Activated naive CD4-positive, alpha-beta T cell treated with anti-CD3 and anti-CD28 coated beads, Interleukin-2, amount 50 U/mL, for 72 hours (primary cell): ENCODE data around the gene CNTRL. TPM values are rescaled to one million over a fixed set of nuclear protein-coding genes. Genes with fewer than 3 reads are reported as not detected.
"Not testable (repeated sequence)": the region's sequence is repeated elsewhere in the genome, so short reads cannot be mapped to it uniquely, and the experiment has no call there.

Source experiments
- ATAC-seq, 2 donors: fragments of 150-1000 bp; cut with Tn5 transposase; 2 replicates each; pipeline ENCODE4 v1.10.0; 2021; ENCODE audit warnings: mild to moderate bottlenecking in 2 of 2, moderate library complexity in 2 of 2
- DNase-seq, 2 donors: peaks; one replicate each; pipeline ENCODE4 v3.0.0; 2021 to 2022; ENCODE audit warnings: low spot score in 2 of 2
- H3K27ac Mint-ChIP-seq, 2 donors: one replicate each; pipeline ENCODE4 v1.8.0; 2022; ENCODE audit warnings: mild to moderate bottlenecking in 2 of 2, mixed read lengths in 2 of 2
- H3K36me3 Mint-ChIP-seq, 2 donors: one replicate each; pipeline ENCODE4 v1.8.0; 2022; ENCODE audit warnings: mixed read lengths in 2 of 2
- H3K9me3 Mint-ChIP-seq, 2 donors: one replicate each; pipeline ENCODE4 v1.8.0; 2022; ENCODE audit warnings: mixed read lengths in 2 of 2
- total RNA-seq, 2 donors: library from RNA; stranded (reverse); gene quantifications; one replicate each; pipeline ENCODE4 v1.2.3, GENCODE V29; 2022

Gene CNTRL
- total RNA-seq, 2 donors from 2014 or later, result 68.5 to 88.1 TPM

DNA sequence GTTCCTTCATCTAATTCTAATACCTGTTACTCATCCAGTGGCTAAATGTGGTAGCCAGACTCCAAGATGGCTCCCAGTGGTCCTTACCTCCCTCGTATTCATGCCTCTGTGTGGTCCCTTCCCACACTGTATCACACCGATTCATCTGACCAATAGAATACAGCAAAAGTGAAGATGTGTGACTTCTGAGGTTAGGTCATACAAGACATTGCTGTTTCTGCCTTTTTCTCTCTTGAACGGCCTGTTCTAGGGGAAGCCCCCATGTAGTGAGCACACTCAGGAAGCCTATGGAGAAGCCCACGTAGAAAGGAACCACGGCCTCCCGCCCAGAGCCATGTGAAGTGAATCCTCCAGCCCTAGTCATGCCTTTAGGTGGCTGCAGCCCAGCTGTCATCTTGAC lies 15.2 kb upstream of the CNTRL start:
- DNase-seq (no peak), ATAC-seq (peak in 1 of 2 donors; percentile 52)
- Mint-ChIP-seq H3K36me3 (no peaks in the 10 kb centered on the region), H3K27ac (no peak overlapping the region), H3K9me3 (no peaks in the 10 kb centered on the region)

DNA sequence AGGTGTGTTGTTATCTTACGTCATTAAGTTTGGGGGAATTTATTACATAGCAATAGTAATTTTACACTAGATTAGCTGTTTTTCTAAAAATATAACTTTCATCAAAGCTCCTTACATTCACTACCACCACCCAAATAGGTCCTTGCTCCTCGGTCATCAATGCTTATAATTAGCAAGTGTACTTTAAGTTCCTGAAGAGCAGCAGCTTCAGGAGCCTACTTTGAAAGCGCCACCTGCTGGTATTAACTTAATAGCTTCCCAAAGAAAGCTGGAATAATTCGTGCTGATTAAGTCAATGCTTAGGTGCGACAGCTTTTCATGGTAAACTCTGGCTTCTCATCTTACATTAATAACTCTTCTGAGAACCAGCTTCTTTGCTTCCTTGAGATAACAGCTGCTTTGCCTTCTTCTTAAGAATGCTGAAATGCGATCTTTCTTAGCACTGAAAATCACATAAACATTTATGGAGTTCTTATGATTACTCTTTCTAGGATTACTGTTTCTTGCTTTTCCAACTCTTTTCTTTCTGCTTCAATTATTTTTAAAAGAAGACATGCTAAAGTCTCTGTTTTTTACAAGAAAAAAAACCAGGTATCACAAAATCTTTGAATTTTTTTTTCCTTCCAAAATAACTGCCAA lies 14.6 kb upstream of the CNTRL start:
- ATAC-seq (no peak), DNase-seq (peak in 1 of 2 donors; percentile 31)
- Mint-ChIP-seq H3K27ac (no peak overlapping the region), H3K36me3 (no peaks in the 10 kb centered on the region), H3K9me3 (no peaks in the 10 kb centered on the region)

DNA sequence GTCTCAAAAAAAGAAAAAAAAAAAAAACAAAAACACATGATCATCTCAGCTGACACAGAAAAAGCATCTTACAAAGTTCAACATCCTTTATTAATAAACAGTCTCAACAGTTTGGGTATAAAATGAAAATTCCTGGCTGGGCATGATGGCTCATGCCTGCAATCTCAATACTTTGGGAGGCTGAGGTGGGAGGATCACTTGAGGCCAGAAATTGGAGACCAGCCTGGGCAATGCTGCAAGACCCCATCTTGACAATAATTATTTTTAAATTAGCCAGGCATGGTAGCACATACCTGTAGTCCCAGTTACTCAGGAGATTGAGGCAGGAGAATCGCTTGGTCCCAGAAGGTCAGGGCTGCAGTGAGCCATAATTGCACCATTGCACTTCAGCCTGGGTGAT lies 7.9 kb upstream of the CNTRL start:
- Mint-ChIP-seq H3K36me3 (peaks cover 4 to 28% of the 10 kb centered on the region in 2 donors), H3K9me3 (peaks cover 6 to 21% of the 10 kb centered on the region in 2 donors), H3K27ac (no peak overlapping the region)

DNA sequence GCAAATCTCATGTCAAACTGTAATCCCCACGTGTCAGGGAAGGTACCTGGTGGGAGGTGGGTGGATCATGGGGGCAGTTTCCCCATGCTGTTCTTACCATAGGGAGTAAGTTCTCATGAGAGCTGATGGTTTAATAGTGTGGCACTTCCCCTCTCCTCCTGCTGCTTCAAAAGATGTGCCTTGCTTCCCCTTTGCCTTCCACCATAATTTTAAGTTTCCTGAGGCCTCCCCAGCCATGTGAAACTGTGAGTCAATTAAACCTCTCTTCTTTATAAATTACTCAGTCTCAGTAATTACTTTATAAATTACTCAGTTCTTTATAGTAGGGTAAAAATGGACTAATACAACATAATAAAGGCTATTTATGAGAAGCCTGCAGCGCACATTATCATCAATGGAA lies 7.1 kb upstream of the CNTRL start:
- Mint-ChIP-seq H3K9me3 (peaks cover 6 to 21% of the 10 kb centered on the region in 2 donors), H3K36me3 (peaks cover 4 to 28% of the 10 kb centered on the region in 2 donors), H3K27ac (no peak overlapping the region)
- ATAC-seq, result peak; percentile 52 to 68
- no peak for DNase-seq

More for the DNA sequence above, 7.9 kb upstream of the CNTRL start:
- ATAC-seq (no peak), DNase-seq (no peak)

DNA sequence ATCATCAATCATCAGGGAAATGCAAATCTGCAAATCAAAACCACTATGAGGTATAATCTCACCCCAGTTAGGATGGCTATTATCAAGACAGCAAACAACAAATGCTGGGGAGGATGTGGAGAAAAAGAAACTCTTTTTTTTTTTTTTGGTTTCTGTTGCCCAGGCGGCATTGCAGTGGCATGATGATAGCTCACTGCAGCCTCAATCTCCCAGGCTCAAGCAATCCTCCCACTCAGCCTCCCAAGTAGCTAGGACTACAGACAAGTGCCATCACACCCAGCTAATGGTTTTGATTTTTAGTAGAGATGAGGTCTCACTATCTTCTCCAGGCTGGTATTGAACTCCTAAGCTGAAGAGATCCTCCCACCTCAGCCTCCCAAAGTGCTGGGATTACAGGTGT lies 5.4 kb upstream of the CNTRL start:
- Mint-ChIP-seq H3K9me3 (peaks cover 6 to 21% of the 10 kb centered on the region in 2 donors), H3K36me3 (peaks cover 13 to 28% of the 10 kb centered on the region in 2 donors), H3K27ac (peak overlapping the region in 1 of 2 donors; percentile 40)
- no peak for DNase-seq
- ATAC-seq, result no peak

DNA sequence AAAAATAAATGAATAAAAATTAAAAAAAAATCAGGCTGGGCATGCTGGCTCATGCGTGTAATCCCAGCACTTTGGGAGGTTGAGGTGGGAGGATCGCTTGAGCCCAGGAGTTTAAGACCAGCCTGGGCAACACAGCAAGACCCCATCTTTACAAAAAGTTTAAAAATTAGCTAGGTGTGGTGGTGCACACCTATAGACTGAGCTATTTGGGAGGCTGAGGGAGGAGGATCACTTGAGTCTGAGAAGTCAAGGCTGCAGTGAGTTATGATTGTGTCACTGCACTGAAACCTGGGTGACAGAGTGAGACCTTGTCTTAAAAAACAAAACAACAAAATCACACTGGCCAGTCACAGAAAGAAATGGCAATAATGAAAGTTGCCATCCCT lies 3.4 kb upstream of the CNTRL start:
- peak overlapping the region; percentile 75 to 90 for H3K27ac Mint-ChIP-seq
- H3K9me3 Mint-ChIP-seq, result peaks cover 6 to 21% of the 10 kb centered on the region in 2 donors
- peaks cover 27 to 35% of the 10 kb centered on the region in 2 donors for H3K36me3 Mint-ChIP-seq
- ATAC-seq, result peak; percentile 2 to 33
- DNase-seq, result no peak

DNA sequence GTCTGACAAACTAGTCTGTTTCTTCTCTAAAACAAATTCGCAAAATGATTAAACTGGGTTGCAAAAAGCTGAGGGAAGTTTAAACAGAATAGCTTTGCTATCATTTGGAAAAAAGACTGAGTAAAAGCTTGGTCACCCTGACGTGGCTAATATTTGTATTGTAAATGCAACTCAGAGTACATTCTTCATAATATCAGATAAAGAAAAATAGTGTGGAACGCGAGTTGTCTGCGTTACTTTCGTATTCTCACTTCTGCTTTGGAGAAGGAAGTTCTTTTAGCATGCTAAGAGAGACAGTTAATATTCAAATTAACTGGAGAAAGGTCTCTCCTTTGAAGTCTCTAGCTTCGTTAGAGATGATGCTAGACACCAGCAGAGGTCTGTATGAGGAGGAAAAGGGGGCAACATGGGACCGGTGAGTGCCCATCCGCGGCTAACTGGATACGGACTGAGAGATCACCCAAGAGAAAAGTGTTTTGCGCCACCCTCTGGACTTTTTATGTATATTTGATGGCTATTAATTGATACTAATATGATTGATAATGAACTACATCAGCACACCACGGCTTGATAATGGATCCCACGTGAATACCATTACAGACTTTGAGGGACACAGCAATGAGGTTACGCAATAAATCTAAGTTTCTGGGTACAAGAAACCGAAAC lies 2.9 kb upstream of the CNTRL start:
- H3K36me3 Mint-ChIP-seq, result peaks cover 27 to 30% of the 10 kb centered on the region in 2 donors
- no peak for ATAC-seq
- peaks cover 6 to 21% of the 10 kb centered on the region in 2 donors for H3K9me3 Mint-ChIP-seq

DNA sequence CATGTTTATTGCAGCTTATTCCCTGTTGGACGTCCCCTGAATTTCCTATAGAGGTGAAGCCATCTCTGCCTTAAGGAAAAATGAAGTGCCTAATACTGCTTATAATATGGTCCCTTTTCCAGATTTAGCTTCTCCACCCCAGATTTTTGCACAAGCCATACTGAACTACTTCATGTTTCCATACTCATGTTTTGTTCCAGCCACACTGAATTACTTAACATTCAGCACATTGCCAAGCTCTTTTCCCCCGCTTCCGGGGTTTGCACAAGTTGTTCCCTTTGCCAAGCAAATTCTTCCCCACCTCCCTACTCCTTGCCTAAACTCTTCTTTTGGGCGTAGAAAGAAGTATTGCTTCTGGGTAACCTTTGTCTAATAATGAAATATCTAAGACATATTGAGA lies 1.7 kb upstream of the CNTRL start:
- ATAC-seq, result no peak
- Mint-ChIP-seq H3K36me3 (peaks cover 20 to 24% of the 10 kb centered on the region in 2 donors), H3K9me3 (peaks cover under 1 to 15% of the 10 kb centered on the region in 2 donors), H3K27ac (no peak overlapping the region)
- no peak for DNase-seq

More for the DNA sequence above, 2.9 kb upstream of the CNTRL start:
- no peak for DNase-seq
- peak overlapping the region; percentile 75 to 90 for H3K27ac Mint-ChIP-seq

DNA sequence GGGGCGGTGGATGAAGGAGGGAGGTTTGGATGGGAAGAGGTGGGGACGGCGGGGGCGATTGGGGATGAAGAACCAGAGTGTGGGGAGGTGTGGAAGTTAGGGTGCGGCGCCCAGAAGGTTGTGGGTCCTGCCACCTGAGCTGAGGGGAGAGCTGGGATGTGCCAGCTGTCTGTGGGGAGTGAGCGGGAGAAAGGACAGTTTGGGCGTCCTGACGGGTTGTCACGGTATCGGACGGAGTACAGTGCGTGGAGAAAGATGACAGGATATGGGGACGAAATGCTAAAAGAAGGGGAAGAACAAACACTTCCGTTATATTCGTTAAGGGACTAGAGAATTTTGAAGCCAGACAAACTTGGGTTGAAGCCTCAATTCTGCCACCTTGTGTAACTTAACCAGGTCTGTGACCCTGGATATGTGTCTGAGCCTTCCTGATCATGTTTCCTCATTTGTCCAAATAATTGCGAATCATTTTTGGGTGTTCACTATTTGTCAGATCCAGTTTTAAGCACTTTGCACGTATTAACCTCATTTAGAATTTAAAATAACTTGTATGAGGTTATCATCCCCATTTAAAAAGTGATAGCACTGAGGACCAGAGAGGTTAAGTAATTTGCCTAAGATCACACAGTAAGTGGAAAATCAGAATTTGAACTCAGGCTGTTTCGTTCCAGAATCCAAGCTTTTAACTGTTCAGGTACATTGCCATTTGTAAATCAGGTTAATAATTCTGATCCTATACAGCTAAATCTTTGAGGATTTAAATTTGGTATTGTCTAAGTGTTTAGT lies 689 bp downstream of the CNTRL start:
- peaks cover 0 to 2% of the 10 kb centered on the region in 2 donors for H3K9me3 Mint-ChIP-seq
- H3K36me3 Mint-ChIP-seq, result peaks cover 7 to 24% of the 10 kb centered on the region in 2 donors
- ATAC-seq (peak in 1 of 2 donors; percentile 45), DNase-seq (no peak)
- peak overlapping the region; percentile 99 for H3K27ac Mint-ChIP-seq

DNA sequence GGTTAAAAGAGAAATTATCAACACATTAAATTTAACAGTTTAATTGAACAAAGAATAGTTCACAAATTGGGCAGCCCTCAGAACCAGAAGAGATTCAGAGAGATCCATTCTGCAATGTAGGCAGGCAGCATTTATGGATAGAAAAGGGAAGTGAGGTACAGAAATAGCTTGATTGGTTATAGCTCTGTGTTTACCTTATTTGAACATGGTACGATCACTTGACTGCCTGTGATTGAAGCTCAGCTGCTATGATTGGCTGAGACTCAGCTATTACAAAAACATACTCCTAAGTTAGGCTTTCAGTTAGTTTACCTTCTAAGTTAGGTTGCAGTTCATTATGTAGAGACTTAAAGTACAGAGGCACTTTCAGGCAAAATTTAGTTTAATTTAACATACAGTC lies 7.3 kb downstream of the CNTRL start:
- Mint-ChIP-seq H3K9me3 (no peaks in the 10 kb centered on the region), H3K27ac (no peak overlapping the region), H3K36me3 (peaks cover 14 to 24% of the 10 kb centered on the region in 2 donors)
- DNase-seq (no peak), ATAC-seq (no peak)

DNA sequence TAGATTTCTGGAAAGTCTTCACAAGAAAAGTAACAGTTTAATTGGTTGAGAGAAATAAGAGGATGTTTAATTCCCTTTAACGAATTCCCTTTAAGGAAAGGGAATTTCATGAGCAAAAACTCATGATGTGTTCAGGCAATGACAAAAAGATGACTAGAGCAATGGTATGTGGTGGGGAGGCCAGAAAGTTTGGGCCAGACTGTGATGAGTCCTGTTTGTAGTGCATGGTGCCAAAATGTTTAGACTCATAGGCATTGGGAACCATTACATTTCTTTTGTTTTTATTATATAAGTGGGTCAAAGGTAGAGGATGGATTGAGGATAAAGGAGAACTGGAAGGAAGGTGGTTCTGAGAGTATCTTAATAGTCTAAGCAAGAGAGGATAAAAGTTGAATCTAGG lies 10.9 kb downstream of the CNTRL start:
- ATAC-seq (no peak), DNase-seq (no peak)
- Mint-ChIP-seq H3K27ac (no peak overlapping the region), H3K9me3 (no peaks in the 10 kb centered on the region), H3K36me3 (peaks cover 21 to 26% of the 10 kb centered on the region in 2 donors)

DNA sequence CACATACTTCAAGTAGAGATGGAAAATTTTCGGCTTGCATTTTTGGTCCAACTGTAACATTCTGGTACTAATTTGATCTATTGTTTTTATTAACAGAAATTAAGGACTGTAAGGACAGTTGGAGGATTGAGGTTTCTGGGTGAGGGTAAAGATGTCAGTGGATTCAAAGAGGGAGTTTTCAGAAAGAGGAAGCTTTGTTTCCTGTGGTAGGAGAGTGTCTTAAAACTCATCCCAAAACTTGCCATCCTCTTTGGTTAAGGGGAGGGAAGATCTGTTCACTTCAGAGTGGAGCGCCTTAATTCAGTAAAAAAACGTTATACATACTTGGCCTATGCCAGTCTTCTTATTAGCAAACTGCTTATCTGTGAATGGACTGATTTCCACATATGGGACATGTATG lies 13.8 kb downstream of the CNTRL start:
- DNase-seq, result no peak
- no peaks in the 10 kb centered on the region for H3K9me3 Mint-ChIP-seq
- no peak overlapping the region for H3K27ac Mint-ChIP-seq
- peaks cover 22 to 28% of the 10 kb centered on the region in 2 donors for H3K36me3 Mint-ChIP-seq
- no peak for ATAC-seq

DNA sequence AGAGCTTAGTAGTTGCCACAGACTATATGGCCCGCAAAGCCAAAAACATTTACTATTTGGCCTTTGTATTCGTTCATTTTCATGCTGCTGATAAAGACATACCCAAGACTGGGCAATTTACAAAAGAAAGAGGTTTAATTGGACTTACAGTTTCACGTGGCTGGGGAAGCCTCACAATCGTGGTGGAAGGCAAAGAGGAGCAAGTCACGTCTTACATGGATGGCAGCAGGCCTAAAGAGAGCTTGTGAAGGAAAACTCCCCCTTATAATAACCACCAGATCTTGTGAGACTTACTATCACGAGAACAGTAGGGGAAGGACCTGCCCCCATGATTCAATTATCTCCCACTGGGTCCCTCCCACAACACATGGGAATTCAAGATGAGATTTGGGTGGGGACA lies 16.0 kb downstream of the CNTRL start:
- not testable (repeated sequence) for DNase-seq, H3K9me3 Mint-ChIP-seq, ATAC-seq, H3K27ac Mint-ChIP-seq
- H3K36me3 Mint-ChIP-seq, result peaks cover 26 to 27% of the 10 kb centered on the region in 2 donors

DNA sequence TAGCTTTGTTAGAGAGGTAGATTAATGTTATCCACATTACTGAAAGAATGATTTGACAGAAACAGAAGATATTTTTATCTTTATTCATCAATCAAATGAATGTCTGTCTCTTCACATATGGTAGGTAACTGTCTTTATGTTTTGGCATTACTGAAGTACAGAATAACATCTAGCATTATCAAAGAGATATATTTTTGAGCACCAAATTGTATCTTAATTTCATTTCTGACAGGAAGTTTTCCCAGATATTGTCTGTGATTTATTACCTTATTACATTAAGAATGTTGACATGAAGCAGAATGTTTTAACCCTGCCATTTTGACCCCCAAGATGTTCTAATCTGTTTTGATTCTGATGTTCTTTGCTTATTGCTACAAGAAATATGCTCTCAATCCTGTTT lies 20.3 kb downstream of the CNTRL start:
- no peak for ATAC-seq
- Mint-ChIP-seq H3K36me3 (peaks cover 26 to 39% of the 10 kb centered on the region in 2 donors), H3K9me3 (peaks cover 6 to 13% of the 10 kb centered on the region in 2 donors), H3K27ac (no peak overlapping the region)
- no peak for DNase-seq

DNA sequence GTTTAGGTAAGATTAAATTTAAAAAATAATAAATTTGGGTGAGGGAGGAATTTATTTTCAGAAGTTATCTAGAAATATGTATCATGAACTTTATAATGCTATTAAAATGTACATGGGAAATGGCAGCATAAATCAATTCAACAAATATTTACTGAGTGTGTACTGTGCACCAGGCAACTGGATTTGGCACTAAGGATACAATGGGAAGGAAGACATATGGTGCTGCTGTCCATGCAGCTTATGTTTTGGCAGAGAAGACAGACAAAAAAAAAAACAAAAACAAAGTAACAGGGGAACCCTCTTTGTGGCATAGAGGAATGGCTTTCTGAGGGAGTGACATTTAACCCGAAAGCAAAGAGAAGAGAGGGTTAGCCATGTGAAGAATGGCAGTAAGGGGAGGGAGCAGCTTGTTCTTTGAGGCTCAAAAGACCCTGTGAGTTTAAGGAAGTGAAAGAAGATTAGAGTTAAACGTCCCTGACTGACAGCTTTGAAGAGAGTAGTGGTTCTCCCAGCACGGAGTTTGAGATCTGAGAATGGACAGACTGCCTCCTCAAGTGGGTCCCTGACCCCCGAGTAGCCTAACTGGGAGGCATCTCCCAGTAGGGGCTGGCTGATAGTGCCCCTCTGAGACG lies 23.9 kb downstream of the CNTRL start:
- DNase-seq (no peak), ATAC-seq (no peak)
- peaks cover 37 to 56% of the 10 kb centered on the region in 2 donors for H3K36me3 Mint-ChIP-seq
- no peak overlapping the region for H3K27ac Mint-ChIP-seq
- H3K9me3 Mint-ChIP-seq, result peaks cover 18 to 19% of the 10 kb centered on the region in 2 donors

DNA sequence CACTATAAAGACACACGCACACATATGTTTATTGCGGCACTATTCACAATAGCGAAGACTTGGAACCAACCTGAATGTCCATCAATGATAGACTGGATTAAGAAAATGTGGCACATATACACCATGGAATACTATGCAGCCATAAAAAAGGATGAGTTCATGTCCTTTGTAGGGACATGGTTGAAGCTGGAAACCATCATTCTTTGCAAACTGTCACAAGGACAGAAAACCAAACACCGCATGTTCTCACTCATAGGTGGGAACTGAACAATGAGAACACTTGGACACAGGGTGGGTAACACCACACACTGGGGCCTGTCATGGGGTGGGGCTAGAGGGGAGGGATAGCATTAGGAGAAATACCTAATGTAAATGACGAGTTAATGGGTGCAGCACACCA lies 29.3 kb downstream of the CNTRL start:
- DNase-seq, H3K27ac Mint-ChIP-seq, ATAC-seq: not testable (repeated sequence)
- H3K36me3 Mint-ChIP-seq, result peaks cover 29 to 38% of the 10 kb centered on the region in 2 donors
- H3K9me3 Mint-ChIP-seq, result peaks cover 13 to 19% of the 10 kb centered on the region in 2 donors

DNA sequence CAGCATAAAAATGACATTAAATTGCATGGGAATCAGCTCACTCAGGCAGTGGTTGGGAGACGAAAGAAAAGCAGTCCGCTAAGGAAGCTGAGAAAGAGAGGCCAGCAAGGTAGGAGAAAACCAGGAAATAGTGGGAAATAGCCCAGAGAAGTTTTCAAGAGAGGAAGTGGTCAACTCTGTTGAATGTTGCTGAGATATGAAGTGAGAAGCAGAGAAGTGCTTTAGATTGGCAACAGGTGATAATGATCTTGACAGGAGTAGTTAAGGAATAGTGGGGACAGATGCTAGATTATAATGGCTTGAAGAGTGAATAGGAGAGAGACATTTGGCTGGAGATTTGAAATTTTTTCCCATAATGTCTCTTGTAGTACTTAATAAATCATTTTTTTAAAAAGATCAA lies 30.8 kb downstream of the CNTRL start:
- peaks cover 14 to 24% of the 10 kb centered on the region in 2 donors for H3K36me3 Mint-ChIP-seq
- no peak overlapping the region for H3K27ac Mint-ChIP-seq
- no peak for DNase-seq
- no peak for ATAC-seq
- peaks cover 5 to 13% of the 10 kb centered on the region in 2 donors for H3K9me3 Mint-ChIP-seq
